ENCODE data around the gene CLIC3. TPM values are rescaled to one million over a fixed set of nuclear protein-coding genes. Genes with fewer than 3 reads are reported as not detected.
A peak's percentile ranks its signal among the peaks of the same experiment; 100 is the strongest.

CLIC3 gene
- total RNA-seq, 1 experiment from 2014 or later: 4.3 TPM

GRCh38 chr9:136951541-136952320 is 44.6 kb downstream of the CLIC3 start, which contains the start of gene LCN12:
Gene LCN12 (plus strand): TSS chr9:136952273. CDS start chr9:136952328, 55 bp downstream.
- Histone ChIP-seq H3K4me3 (ENCODE audit: low read length) (no peak within 1 kb of the TSS), H3K27ac (ENCODE audit: low read length) (no peak within 1 kb of the TSS), H2AFZ (ENCODE audit: low read length) (no peak within 1 kb of the TSS), H3K4me1 (ENCODE audit: insufficient read depth, low read length) (peaks cover 16% of the 10 kb centered on the region), H3K9ac (ENCODE audit: low read length) (no peak within 1 kb of the TSS), H3K79me2 (ENCODE audit: low read length) (no peaks in the 10 kb centered on the region), H3K36me3 (ENCODE audit: low read depth, low read length) (no peaks in the 10 kb centered on the region), H3K9me2 (replicated peaks; ENCODE audit: low read length) (no peaks in the 10 kb centered on the region), H3K9me3 (ENCODE audit: low read length) (no peaks in the 10 kb centered on the region), H3K4me2 (ENCODE audit: low read length) (no peak within 1 kb of the TSS), H3F3A (ENCODE audit: low read length, unreplicated experiment) (no peaks in the 10 kb centered on the region), H4K20me1 (ENCODE audit: low read length) (no peaks in the 10 kb centered on the region), H3K27me3 (ENCODE audit: low read length) (no peaks in the 10 kb centered on the region)
- ATAC-seq: no peak
- POLR2A ChIA-PET (ENCODE audit: unreplicated experiment): no interaction called here
- TF ChIP-seq, protein P1, sequence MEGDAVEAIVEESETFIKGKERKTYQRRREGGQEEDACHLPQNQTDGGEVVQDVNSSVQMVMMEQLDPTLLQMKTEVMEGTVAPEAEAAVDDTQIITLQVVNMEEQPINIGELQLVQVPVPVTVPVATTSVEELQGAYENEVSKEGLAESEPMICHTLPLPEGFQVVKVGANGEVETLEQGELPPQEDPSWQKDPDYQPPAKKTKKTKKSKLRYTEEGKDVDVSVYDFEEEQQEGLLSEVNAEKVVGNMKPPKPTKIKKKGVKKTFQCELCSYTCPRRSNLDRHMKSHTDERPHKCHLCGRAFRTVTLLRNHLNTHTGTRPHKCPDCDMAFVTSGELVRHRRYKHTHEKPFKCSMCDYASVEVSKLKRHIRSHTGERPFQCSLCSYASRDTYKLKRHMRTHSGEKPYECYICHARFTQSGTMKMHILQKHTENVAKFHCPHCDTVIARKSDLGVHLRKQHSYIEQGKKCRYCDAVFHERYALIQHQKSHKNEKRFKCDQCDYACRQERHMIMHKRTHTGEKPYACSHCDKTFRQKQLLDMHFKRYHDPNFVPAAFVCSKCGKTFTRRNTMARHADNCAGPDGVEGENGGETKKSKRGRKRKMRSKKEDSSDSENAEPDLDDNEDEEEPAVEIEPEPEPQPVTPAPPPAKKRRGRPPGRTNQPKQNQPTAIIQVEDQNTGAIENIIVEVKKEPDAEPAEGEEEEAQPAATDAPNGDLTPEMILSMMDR (conservative IDR thresholded peaks at IDR 0.05; ENCODE audit: low read depth, low read length): no peak
- no peak for TF ChIP-seq EZH2 (IDR thresholded peaks at IDR 0.05; ENCODE audit: low read length, unreplicated experiment)
- no peak for DNase-seq
- intact Hi-C loops (cut with micrococcal nuclease): loop anchor here (2.0 kb wide), 1 partner anchor 41 kb away; the partner anchor contains the start of gene PAXX
- BruUV-seq (replicated peaks): no TSS peak
- CTCF ChIA-PET: no interaction called here

DNA sequence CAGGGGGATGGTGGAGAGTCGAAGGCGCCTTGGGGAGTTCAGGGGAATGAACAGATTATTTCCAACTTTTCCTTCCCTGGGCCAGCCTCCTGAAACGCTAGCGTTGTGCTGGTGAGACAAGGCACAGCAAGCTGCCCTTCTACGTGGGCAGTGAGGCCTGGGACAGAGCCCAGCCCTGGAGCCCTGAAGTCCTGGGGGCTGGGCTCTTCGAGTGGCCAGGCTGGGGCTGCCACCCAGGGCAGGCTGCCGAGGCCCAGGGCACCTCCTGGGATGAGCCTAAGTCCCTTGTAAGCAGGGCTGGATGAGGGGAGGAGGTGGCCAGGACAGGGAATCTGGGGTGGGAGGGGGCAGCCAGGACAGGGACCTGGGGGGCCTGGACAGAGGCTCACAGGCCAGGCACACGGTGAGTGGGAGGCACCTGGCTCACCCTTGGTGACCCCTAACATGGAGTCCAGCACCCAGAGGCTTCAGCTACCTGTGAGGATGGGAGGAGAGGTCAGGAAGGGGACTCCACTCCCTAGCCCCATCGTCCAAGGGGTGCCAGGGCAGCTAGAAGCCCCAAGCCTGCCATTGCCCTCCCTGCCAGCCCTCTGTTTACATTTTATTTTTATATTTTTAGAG is 45.6 kb downstream of the CLIC3 start:
- intact Hi-C loops (cut with micrococcal nuclease): loop anchor here (2.0 kb wide), 1 partner anchor 42 kb away; the partner anchor contains the start of gene PAXX
- Histone ChIP-seq H3K9me3 (ENCODE audit: low read length) (no peaks in the 10 kb centered on the region), H3K27me3 (ENCODE audit: low read length) (no peaks in the 10 kb centered on the region), H3K4me2 (ENCODE audit: low read length) (peak overlapping the region; percentile 90), H3K4me1 (ENCODE audit: insufficient read depth, low read length) (peaks cover 16% of the 10 kb centered on the region), H3K79me2 (ENCODE audit: low read length) (no peaks in the 10 kb centered on the region), H4K20me1 (ENCODE audit: low read length) (no peaks in the 10 kb centered on the region), H3K4me3 (ENCODE audit: low read length) (peak overlapping the region; percentile 69), H3K9ac (ENCODE audit: low read length) (peak overlapping the region; percentile 66), H2AFZ (ENCODE audit: low read length) (peak overlapping the region; percentile 81), H3F3A (ENCODE audit: low read length, unreplicated experiment) (no peaks in the 10 kb centered on the region), H3K36me3 (ENCODE audit: low read depth, low read length) (no peaks in the 10 kb centered on the region), H3K9me2 (replicated peaks; ENCODE audit: low read length) (no peaks in the 10 kb centered on the region), H3K27ac (ENCODE audit: low read length) (peak overlapping the region; percentile 54)
- peak; percentile 8 for ATAC-seq
- ChIA-PET POLR2A (ENCODE audit: unreplicated experiment) (no interaction called here), CTCF (no interaction called here)
- TF ChIP-seq EZH2phosphoT487 (IDR thresholded peaks at IDR 0.05; ENCODE audit: borderline replicate concordance, low read length): no peak
- no peak for TF ChIP-seq EZH2 (IDR thresholded peaks at IDR 0.05; ENCODE audit: low read length, unreplicated experiment)
- TF ChIP-seq, protein P1 (conservative IDR thresholded peaks at IDR 0.05; ENCODE audit: low read depth, low read length): no peak
- no TSS peak for BruUV-seq (replicated peaks)
- DNase-seq: no peak

Measured in PC-3 (cell line).